ENCODE results near the gene TOR1B. TPM values are rescaled to one million over a fixed set of nuclear protein-coding genes. Genes with fewer than 3 reads are reported as not detected.

The TOR1B gene
- 10 to 100 TPM in 3 of 4 donors, 1 to 10 TPM in 1; 4.1 to 33.9 (median 13.2) TPM for total RNA-seq

DNA sequence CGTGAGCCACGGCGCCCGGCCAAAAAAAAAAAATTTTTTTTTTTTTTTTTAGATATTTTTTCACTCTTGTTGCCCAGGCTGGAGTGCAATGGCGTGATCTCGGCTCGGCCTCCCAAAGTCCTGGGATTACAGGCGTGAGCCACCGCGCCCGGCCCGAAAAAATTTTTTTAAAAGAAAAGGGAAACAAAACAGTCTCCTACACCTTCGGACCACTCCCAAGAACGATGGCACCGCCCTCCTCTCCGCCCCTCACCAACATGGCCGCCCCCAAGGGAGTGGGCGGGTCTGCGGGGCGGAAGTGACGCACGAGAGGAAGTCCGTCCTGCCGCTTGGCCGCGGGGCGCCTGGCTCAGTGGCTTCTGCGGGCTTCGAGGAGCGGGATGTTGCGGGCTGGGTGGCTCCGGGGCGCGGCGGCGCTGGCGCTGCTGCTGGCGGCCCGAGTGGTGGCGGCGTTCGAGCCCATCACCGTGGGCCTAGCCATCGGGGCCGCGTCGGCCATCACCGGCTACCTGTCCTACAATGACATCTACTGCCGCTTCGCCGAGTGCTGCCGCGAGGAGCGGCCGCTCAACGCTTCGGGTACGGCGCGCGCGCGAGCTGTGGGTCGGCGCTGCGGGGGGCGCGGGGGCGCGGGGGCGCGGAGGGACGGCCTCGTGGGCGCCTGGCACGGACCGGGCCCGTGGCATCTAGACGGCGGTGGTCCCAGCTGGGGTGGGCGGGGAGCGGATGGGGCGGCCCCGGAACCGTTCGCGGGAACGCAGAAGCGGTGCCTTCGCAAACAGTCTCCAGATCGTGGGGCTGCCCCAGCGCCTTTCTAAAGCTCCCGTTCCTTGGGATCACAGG, at the start of gene TOR1B:
TOR1B (plus strand) TSS at position 352 of the 843 bp plus-strand sequence; CDS start at position 381, 29 bp downstream.
- Histone ChIP-seq H3K9me3 (no peaks in the 10 kb centered on the region), H3K4me1 (peaks cover 4 to 7% of the 10 kb centered on the region in 2 donors), H3K27ac (peak within 1 kb of the TSS; percentile 83 to 85), H3K36me3 (no peaks in the 10 kb centered on the region), H3K4me3 (peak within 1 kb of the TSS; percentile 59 to 64), H3K27me3 (no peaks in the 10 kb centered on the region)
- intact Hi-C loops (cut with DNase I; ENCODE audit: low total_unique reads): no loop called here
- peak; percentile 94 to 95 for DNase-seq
- peak; percentile 63 to 84 for TF ChIP-seq POLR2A (IDR thresholded peaks at IDR 0.05)
- TF ChIP-seq, protein P1, sequence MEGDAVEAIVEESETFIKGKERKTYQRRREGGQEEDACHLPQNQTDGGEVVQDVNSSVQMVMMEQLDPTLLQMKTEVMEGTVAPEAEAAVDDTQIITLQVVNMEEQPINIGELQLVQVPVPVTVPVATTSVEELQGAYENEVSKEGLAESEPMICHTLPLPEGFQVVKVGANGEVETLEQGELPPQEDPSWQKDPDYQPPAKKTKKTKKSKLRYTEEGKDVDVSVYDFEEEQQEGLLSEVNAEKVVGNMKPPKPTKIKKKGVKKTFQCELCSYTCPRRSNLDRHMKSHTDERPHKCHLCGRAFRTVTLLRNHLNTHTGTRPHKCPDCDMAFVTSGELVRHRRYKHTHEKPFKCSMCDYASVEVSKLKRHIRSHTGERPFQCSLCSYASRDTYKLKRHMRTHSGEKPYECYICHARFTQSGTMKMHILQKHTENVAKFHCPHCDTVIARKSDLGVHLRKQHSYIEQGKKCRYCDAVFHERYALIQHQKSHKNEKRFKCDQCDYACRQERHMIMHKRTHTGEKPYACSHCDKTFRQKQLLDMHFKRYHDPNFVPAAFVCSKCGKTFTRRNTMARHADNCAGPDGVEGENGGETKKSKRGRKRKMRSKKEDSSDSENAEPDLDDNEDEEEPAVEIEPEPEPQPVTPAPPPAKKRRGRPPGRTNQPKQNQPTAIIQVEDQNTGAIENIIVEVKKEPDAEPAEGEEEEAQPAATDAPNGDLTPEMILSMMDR (IDR thresholded peaks at IDR 0.05): peak in 2 of 4 experiments; percentile 25 to 35

GRCh38 chr9:129755151-129755550, 47.8 kb upstream of the TOR1B start:
- intact Hi-C loops (cut with DNase I; ENCODE audit: low total_unique reads): no loop called here
- Histone ChIP-seq H3K9me3 (no peaks in the 10 kb centered on the region), H3K4me3 (no peak overlapping the region), H3K27me3 (no peaks in the 10 kb centered on the region), H3K27ac (no peak overlapping the region), H3K4me1 (peaks cover 0 to 3% of the 10 kb centered on the region in 2 donors), H3K36me3 (no peaks in the 10 kb centered on the region)
- DNase-seq: no peak
- TF ChIP-seq POLR2A (IDR thresholded peaks at IDR 0.05): no peak
- TF ChIP-seq, protein P1 (IDR thresholded peaks at IDR 0.05): no peak

- H3K27ac ChIP-seq: no peak overlapping the region
- TF ChIP-seq, protein P1 (IDR thresholded peaks at IDR 0.05): no peak
- no peak for TF ChIP-seq POLR2A (IDR thresholded peaks at IDR 0.05)
- H3K27me3 ChIP-seq: no peaks in the 10 kb centered on the region
- DNase-seq: no peak
- H3K9me3 ChIP-seq: no peaks in the 10 kb centered on the region
- H3K4me1 ChIP-seq: peaks cover 0 to 3% of the 10 kb centered on the region in 2 donors
- H3K4me3 ChIP-seq: no peak overlapping the region
- H3K36me3 ChIP-seq: no peaks in the 10 kb centered on the region
- intact Hi-C loops (cut with DNase I; ENCODE audit: low total_unique reads): no loop called here
Observed at GRCh38 chr9:129756191-129756590, 46.8 kb upstream of the TOR1B start.

DNA sequence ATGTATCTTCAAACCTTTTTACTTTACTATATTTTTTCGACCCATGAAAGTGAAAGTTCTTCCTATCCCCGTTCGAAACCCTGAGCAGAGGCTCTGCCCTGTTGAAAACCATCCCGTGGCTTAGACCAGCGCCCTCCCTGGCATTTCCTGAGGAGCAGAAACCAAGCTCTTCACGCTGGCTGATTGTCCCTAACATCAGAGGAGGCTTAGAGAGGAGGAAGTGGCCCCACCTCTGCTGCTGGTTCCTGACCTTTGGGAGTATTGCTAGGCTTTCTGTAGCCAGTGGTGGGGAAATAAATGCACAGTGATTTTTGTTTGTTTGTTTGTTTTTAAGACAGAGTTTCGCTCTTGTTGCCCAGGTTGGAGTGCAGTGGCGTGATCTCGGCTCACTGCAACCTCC, 45.9 kb upstream of the TOR1B start:
- no peaks in the 10 kb centered on the region for H3K36me3 ChIP-seq

GRCh38 chr9:129759319-129759718, 43.7 kb upstream of the TOR1B start:
- H3K27me3 ChIP-seq: no peaks in the 10 kb centered on the region
- no peak overlapping the region for H3K4me3 ChIP-seq
- no peaks in the 10 kb centered on the region for H3K9me3 ChIP-seq
- no peak for TF ChIP-seq POLR2A (IDR thresholded peaks at IDR 0.05)
- TF ChIP-seq, protein P1 (IDR thresholded peaks at IDR 0.05): no peak
- intact Hi-C loops (cut with DNase I; ENCODE audit: low total_unique reads): no loop called here
- no peaks in the 10 kb centered on the region for H3K4me1 ChIP-seq
- H3K36me3 ChIP-seq: no peaks in the 10 kb centered on the region
- no peak overlapping the region for H3K27ac ChIP-seq
- DNase-seq: no peak

More for the DNA sequence above, 45.9 kb upstream of the TOR1B start:
- Histone ChIP-seq H3K9me3 (no peaks in the 10 kb centered on the region), H3K4me3 (no peak overlapping the region), H3K27me3 (no peaks in the 10 kb centered on the region), H3K27ac (no peak overlapping the region), H3K4me1 (peaks cover 0 to 3% of the 10 kb centered on the region in 2 donors)
- no peak for DNase-seq
- intact Hi-C loops (cut with DNase I; ENCODE audit: low total_unique reads): no loop called here
- TF ChIP-seq, protein P1 (IDR thresholded peaks at IDR 0.05): no peak
- TF ChIP-seq POLR2A (IDR thresholded peaks at IDR 0.05): no peak

All from uterus (tissue), 4 donors.